Fibroblast of skin of left quadriceps (primary cell): Measurements from ENCODE around the gene STIM1.
"Not testable (repeated sequence)": the region's sequence is repeated elsewhere in the genome, so short reads cannot be mapped to it uniquely, and the experiment has no call there.

ENCODE experiments used
- DNase-seq, 2 experiments: peaks; one replicate each; pipeline ENCODE4 v3.0.0-alpha.2; 2013; ENCODE audit warnings: low read depth in 2 of 2

STIM1 gene

DNA sequence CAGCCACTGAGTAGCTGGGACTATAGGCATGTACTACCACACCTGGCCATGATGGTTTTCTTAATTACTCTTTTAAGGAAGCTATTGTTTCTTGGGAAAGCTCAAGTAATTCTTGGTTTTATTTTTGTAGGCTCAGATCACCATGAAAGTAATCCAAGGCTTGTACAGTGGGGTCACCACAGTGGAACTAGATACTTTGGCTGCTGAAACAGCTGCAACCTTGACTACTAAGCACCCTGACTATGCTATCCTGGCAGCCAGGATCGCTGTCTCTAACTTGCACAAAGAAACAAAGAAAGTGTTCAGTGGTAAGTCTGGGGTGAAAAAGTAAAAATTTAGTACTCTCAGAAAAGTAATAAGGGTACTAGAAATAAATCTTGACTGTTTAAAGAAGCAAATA is 250.5 kb downstream of the STIM1 start:
- DNase-seq, result no peak

DNA sequence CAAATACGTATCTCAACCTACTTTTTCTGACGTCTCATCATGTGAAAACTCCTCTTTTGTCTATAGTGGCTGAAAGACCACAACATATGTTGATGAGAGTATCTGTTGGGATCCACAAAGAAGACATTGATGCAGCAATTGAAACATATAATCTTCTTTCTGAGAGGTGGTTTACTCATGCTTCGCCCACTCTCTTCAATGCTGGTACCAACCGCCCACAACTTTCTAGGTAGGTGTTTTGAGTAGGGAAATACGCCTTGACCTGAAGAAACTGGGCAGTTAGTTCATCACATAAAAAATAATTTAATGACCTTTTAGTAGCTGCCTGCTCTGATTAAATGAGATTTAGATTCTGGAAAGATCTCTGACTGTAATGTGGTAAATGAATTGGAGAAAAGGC is 256.4 kb downstream of the STIM1 start:
- no peak for DNase-seq

- DNase-seq, result no peak
Measured at GRCh38 chr11:4115128-4115527, 259.7 kb downstream of the STIM1 start.

- DNase-seq, result peak in 1 of 2 experiments; percentile 20
Measured at GRCh38 chr11:4118107-4118506, 262.6 kb downstream of the STIM1 start.

DNA sequence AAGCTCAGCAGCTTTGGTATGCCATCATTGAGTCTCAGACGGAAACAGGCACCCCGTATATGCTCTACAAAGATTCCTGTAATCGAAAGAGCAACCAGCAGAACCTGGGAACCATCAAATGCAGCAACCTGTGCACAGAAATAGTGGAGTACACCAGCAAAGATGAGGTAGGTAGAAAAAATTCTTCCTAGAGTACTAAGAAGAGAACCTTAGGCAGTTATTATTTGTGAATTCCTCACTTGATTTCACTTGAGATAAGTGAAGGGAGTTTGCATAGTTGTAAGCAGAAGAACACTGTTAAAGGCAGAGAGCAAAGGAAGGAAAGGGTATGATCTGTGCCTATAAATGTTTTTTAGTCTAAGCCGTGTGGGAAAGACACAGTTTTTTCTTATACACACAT is 267.8 kb downstream of the STIM1 start:
- no peak for DNase-seq

- DNase-seq, result no peak
Measured at GRCh38 chr11:4125141-4125540, 269.7 kb downstream of the STIM1 start.

DNA sequence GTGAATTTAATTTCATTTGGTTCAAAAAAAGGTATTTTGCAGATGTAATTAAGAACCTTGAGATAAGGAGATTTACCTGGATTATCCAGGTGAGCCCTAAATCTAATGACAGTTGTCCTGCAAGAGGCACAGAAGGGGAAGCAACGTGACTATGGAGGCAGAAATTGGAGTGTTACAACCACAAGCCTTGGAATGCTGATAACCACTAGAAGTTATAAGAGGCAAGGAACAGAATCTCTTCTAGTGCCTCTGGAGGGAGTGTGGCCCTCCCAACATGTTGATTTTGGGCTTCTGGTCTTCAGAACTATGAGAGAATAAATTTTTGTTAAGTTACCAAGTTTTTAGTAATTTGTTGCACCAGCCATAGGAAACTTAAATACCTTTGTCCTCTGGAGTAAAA is 271.9 kb downstream of the STIM1 start:
- DNase-seq, result no peak

DNA sequence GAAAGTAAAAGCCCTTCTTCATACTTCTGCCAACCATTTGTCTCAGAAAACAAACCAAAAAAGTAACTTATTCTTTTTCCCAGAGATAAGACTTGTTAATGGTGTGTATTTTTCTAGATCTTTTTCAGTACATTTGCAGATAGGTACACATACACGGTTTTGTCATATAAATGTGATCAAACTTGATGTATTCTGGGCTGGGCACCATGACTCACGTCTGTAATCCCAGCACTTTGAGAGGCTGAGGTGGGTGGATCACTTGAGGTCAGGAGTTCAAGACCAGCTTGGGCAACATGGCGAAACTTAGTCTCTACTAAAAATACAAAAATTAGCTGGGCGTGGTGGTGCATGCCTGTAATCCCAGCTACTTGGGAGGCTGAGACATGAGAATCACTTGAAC is 274.8 kb downstream of the STIM1 start:
- DNase-seq, result not testable (repeated sequence)

GRCh38 chr11:4134806-4135205 is 279.3 kb downstream of the STIM1 start:
- DNase-seq, result peak; percentile 3 to 5

GRCh38 chr11:4138497-4138896 is 283.0 kb downstream of the STIM1 start:
- no peak for DNase-seq

DNA sequence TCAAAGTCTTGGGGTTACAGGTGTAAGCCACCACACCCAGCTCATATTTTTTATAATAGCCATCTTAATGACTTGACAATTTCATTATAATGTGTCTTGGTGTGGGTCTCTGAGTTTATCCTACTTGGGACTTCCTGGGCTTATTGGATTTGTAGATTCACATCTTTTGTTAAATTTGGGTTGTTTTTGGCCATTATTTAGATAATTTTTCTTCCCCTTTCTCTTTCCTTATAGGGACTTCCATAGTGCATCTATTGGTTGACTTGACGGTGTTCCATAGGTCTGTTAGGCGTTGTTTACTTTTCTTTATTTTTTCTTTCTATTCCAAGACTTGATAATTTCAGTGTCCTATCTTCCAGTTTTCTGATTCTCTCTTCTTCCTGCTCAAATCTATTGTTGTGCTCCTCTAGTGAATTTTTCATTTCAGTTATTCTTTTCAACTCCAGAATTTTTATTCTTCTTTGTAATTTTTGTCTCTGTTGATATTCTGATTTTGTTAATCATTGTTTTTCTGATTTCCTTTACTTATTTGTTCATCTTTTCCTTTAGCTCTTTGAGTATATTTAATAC is 284.7 kb downstream of the STIM1 start:
- no peak for DNase-seq
